CD14-positive monocyte (primary cell): Measurements from ENCODE around the gene MRPL46. TPM values are rescaled to one million over a fixed set of nuclear protein-coding genes. Genes with fewer than 3 reads are reported as not detected.

Experiments
- DNase-seq, 3 donors: peaks; one replicate each; pipeline ENCODE4 v3.0.0-alpha.2; 2011 to 2022
- H2AFZ ChIP-seq: 2 replicates; pipeline ENCODE4 v1.6.0; 2012; ENCODE audit warnings: mild to moderate bottlenecking, low read depth, low read length, inconsistent platforms; ENCODE audit not compliant: insufficient read depth, poor library complexity, severe bottlenecking
- H3K27ac ChIP-seq, 2 donors: 1 replicate in 1 of 2; 2 replicates in 1 of 2; pipeline ENCODE4 v1.5.1; 2012 to 2013; ENCODE audit warnings: low read length in 2 of 2, control low read depth in 1 of 2, inconsistent platforms in 1 of 2, low read depth in 1 of 2, mild to moderate bottlenecking in 1 of 2
- H3K27me3 ChIP-seq, 2 donors: one replicate each; pipeline versions ENCODE4 v1.6.0 to v1.6.1; 2011 to 2013; ENCODE audit warnings: low read length in 2 of 2; ENCODE audit not compliant: control insufficient read depth in 2 of 2, insufficient read depth in 2 of 2
- H3K36me3 ChIP-seq, 2 donors: replicated peaks in 1 of 2; 1 replicate in 1 of 2; 2 replicates in 1 of 2; pipeline versions ENCODE4 v1.5.1 to v1.6.1; 2012 to 2013; ENCODE audit warnings: low read length in 2 of 2, control low read depth in 1 of 2, inconsistent platforms in 1 of 2, mild to moderate bottlenecking in 1 of 2; ENCODE audit not compliant: insufficient read depth in 2 of 2, control insufficient read depth in 1 of 2
- H3K4me1 ChIP-seq, 2 donors: 1 replicate in 1 of 2; 2 replicates in 1 of 2; pipeline versions ENCODE4 v1.5.1 to v1.6.1; 2012 to 2013; ENCODE audit warnings: low read length in 2 of 2, control low read depth in 1 of 2, inconsistent platforms in 1 of 2, mild to moderate bottlenecking in 1 of 2, moderate library complexity in 1 of 2; ENCODE audit not compliant: insufficient read depth in 2 of 2, control insufficient read depth in 1 of 2
- H3K4me2 ChIP-seq: replicated peaks from 2 replicates; pipeline ENCODE3; 2012; ENCODE audit warnings: low read length, moderate library complexity, mild to moderate bottlenecking; ENCODE audit not compliant: poor library complexity, severe bottlenecking; ENCODE audit errors: extremely low read depth
- H3K4me3 ChIP-seq, 3 experiments: fragments of 200-600 bp in 1 of 3; sonication (generic) in 1 of 3; replicated peaks in 1 of 3; 1 replicate in 2 of 3; 2 replicates in 1 of 3; pipeline ENCODE4 v1.5.1; 2011 to 2013; ENCODE audit warnings: low read length in 3 of 3, mild to moderate bottlenecking in 3 of 3, control low read depth in 2 of 3, low read depth in 2 of 3, inconsistent platforms in 1 of 3, moderate library complexity in 1 of 3
- H3K79me2 ChIP-seq: 2 replicates; pipeline ENCODE4 v1.6.0; 2012; ENCODE audit warnings: mild to moderate bottlenecking, control low read depth, inconsistent platforms, low read length, moderate library complexity; ENCODE audit not compliant: insufficient read depth
- H3K9ac ChIP-seq: 2 replicates; pipeline ENCODE4 v1.6.0; 2017; ENCODE audit warnings: low read length, mild to moderate bottlenecking; ENCODE audit not compliant: insufficient read depth, poor library complexity, severe bottlenecking
- H3K9me3 ChIP-seq, 2 donors: replicated peaks in 1 of 2; 1 replicate in 1 of 2; 2 replicates in 1 of 2; pipeline versions ENCODE4 v1.5.1 to v1.6.1; 2012 to 2013; ENCODE audit warnings: low read length in 2 of 2, control low read depth in 1 of 2; ENCODE audit not compliant: control insufficient read depth in 1 of 2, insufficient read depth in 1 of 2
- H4K20me1 ChIP-seq: 2 replicates; pipeline ENCODE4 v1.6.0; 2012; ENCODE audit warnings: mild to moderate bottlenecking, low read length, control low read depth, moderate library complexity; ENCODE audit not compliant: insufficient read depth
- H3K27ac Mint-ChIP-seq, 7 donors: one replicate each; pipeline ENCODE4 v1.8.0; 2020; ENCODE audit warnings: mild to moderate bottlenecking in 7 of 7, mixed read lengths in 7 of 7, moderate library complexity in 6 of 7, inconsistent platforms in 2 of 7
- H3K27me3 Mint-ChIP-seq, 3 donors: one replicate each; pipeline ENCODE4 v1.8.0; 2021 to 2022; ENCODE audit warnings: low read depth in 3 of 3, mild to moderate bottlenecking in 3 of 3, mixed read lengths in 3 of 3, moderate library complexity in 3 of 3, inconsistent platforms in 1 of 3
- H3K36me3 Mint-ChIP-seq, 2 donors: one replicate each; pipeline ENCODE4 v1.8.0; 2020; ENCODE audit warnings: mixed read lengths in 2 of 2, inconsistent platforms in 1 of 2, mild to moderate bottlenecking in 1 of 2
- H3K4me1 Mint-ChIP-seq: one replicate; pipeline ENCODE4 v1.8.0; 2020; ENCODE audit warnings: mild to moderate bottlenecking, mixed read lengths
- H3K4me3 Mint-ChIP-seq, 2 donors: one replicate each; pipeline ENCODE4 v1.8.0; 2020; ENCODE audit warnings: mild to moderate bottlenecking in 2 of 2, mixed read lengths in 2 of 2, moderate library complexity in 1 of 2
- H3K9me3 Mint-ChIP-seq, 7 donors: one replicate each; pipeline ENCODE4 v1.8.0; 2020 to 2022; ENCODE audit warnings: mixed read lengths in 7 of 7, mild to moderate bottlenecking in 6 of 7, moderate library complexity in 6 of 7, inconsistent platforms in 2 of 7
- WGBS: methylation state at CpG from one replicate; pipeline ENCODE4 v1.1.5; 2013; ENCODE audit warnings: missing lambda C conversion rate; ENCODE audit not compliant: insufficient coverage; 5-methylcytosine and 5-hydroxymethylcytosine counted together
- intact Hi-C, 2 donors: fragments of 100-400 bp; cut with micrococcal nuclease; formaldehyde crosslinking; loops; one replicate each; pipeline versions ENCODE4 v1.15.0 to v1.15.1; 2023
- polyA plus RNA-seq, 3 donors: library from polyadenylated mRNA; depleted of rRNA in 1 of 3; unstranded in 2 of 3; stranded (reverse) in 1 of 3; fragments of 300-500 nt in 2 of 3; fragments of >200 nt in 1 of 3; fragmentation: Illumina TruSeq in 2 of 3; gene quantifications; 1 replicate in 2 of 3; 2 replicates in 1 of 3; pipeline ENCODE4 v1.2.3, GENCODE V29; 2012 to 2021
- TF ChIP-seq, protein P1 (sequence below): fragments of 200-600 bp; IDR thresholded peaks from one replicate; pipeline ENCODE4 v1.8.0; 2022; ENCODE audit warnings: antibody characterized with exemption, mild to moderate bottlenecking

Gene MRPL46
- polyA plus RNA-seq, 3 donors = 6.3 to 20.3 (median 17.0) TPM

- Histone ChIP-seq H3K27ac (no peak overlapping the region), H4K20me1 (no peaks in the 10 kb centered on the region), H2AFZ (no peak overlapping the region), H3K4me1 (peaks cover 3 to 6% of the 10 kb centered on the region in 2 donors), H3K79me2 (no peaks in the 10 kb centered on the region), H3K36me3 (no peaks in the 10 kb centered on the region), H3K4me3 (no peak overlapping the region), H3K4me2 (no peak overlapping the region), H3K9me3 (no peaks in the 10 kb centered on the region), H3K9ac (no peak overlapping the region), H3K27me3 (no peaks in the 10 kb centered on the region)
- TF ChIP-seq, protein P1, sequence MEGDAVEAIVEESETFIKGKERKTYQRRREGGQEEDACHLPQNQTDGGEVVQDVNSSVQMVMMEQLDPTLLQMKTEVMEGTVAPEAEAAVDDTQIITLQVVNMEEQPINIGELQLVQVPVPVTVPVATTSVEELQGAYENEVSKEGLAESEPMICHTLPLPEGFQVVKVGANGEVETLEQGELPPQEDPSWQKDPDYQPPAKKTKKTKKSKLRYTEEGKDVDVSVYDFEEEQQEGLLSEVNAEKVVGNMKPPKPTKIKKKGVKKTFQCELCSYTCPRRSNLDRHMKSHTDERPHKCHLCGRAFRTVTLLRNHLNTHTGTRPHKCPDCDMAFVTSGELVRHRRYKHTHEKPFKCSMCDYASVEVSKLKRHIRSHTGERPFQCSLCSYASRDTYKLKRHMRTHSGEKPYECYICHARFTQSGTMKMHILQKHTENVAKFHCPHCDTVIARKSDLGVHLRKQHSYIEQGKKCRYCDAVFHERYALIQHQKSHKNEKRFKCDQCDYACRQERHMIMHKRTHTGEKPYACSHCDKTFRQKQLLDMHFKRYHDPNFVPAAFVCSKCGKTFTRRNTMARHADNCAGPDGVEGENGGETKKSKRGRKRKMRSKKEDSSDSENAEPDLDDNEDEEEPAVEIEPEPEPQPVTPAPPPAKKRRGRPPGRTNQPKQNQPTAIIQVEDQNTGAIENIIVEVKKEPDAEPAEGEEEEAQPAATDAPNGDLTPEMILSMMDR = no peak
- Mint-ChIP-seq H3K4me3 (no peak overlapping the region), H3K36me3 (no peaks in the 10 kb centered on the region), H3K27me3 (peaks cover under 1 to 5% (median 2%) of the 10 kb centered on the region in 3 donors), H3K4me1 (peaks cover 10% of the 10 kb centered on the region), H3K9me3 (peaks cover 0 to 2% (median 0%) of the 10 kb centered on the region in 7 donors), H3K27ac (no peak overlapping the region)
- no peak for DNase-seq
- 87% methylated on average over 6 of the region's 8 CpGs for WGBS
- intact Hi-C loops = no loop called here
These were observed 17.6 kb downstream of the MRPL46 start for GRCh38 chr15:88449581-88449980.

DNA sequence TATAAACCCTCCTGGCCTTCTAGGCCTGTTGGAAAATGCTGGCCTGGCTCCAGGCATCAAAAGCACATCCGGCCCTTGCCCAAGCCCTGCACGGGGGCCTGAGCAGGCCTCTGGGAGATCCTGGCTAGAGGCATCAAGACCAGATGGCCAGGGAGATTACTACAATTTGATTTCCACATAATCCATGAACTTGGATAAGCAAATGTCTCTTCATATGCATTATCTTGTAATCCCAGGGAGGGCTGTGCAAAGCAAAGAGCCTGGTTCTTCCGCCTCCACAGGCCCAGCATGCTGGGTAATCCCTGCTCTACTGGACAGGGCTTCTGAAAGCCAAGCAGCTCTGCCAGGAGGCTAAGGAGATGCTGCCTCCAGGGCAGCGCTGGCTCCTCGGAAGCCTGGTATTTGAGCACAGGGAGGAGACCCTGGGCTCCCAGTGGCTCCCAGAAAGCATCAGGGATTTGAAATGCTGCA, 18.2 kb downstream of the MRPL46 start:
- DNase-seq = no peak
- Histone ChIP-seq H3K4me1 (peaks cover 0 to under 1% of the 10 kb centered on the region in 2 donors), H2AFZ (no peak overlapping the region), H3K79me2 (no peaks in the 10 kb centered on the region), H3K9ac (no peak overlapping the region), H3K27ac (no peak overlapping the region), H3K36me3 (no peaks in the 10 kb centered on the region), H3K4me2 (no peak overlapping the region), H3K9me3 (peaks cover 0 to under 1% of the 10 kb centered on the region in 2 donors), H4K20me1 (no peaks in the 10 kb centered on the region), H3K4me3 (no peak overlapping the region), H3K27me3 (no peaks in the 10 kb centered on the region)
- Mint-ChIP-seq H3K27ac (no peak overlapping the region), H3K27me3 (peaks cover 2 to 6% (median 5%) of the 10 kb centered on the region in 3 donors), H3K4me3 (no peak overlapping the region), H3K9me3 (peaks cover 0 to 7% (median 4%) of the 10 kb centered on the region in 7 donors), H3K36me3 (no peaks in the 10 kb centered on the region), H3K4me1 (peaks cover 5% of the 10 kb centered on the region)
- WGBS = 88% methylated on average over 5 of the region's 5 CpGs
- intact Hi-C loops = no loop called here
- TF ChIP-seq, protein P1 = no peak
